K562 treated with DMSO at 1 percent for 12 hours (cell line): ENCODE data around the gene VSTM2B. TPM values are rescaled to one million over a fixed set of nuclear protein-coding genes. Genes with fewer than 3 reads are reported as not detected.

Experiments used
- total RNA-seq: library from RNA; unstranded; fragments of 300-600 nt; gene quantifications from 2 replicates; pipeline ENCODE4 v1.2.3, GENCODE V29; 2022; ENCODE audit not compliant: insufficient read depth

The VSTM2B gene
- total RNA-seq: not detected in 2 replicates

GRCh38 chr19:29525901-29526729 is at the start of gene VSTM2B:
TSS of gene VSTM2B (plus strand) at chr19:29525994. CDS start at chr19:29526584, 590 bp downstream.

GRCh38 chr19:29605653-29606419 is 80.0 kb downstream of the VSTM2B start, which contains the start of gene POP4:
TSS of gene POP4 (plus strand) at chr19:29606283. CDS start at chr19:29606319, 36 bp downstream.

Other genes with a start within 250 kb of the VSTM2B start
- 81.7 and 94.5 TPM in 2 replicates for gene POP4, start 80.3 kb downstream of the VSTM2B start, total RNA-seq
- 43.1 and 57.9 TPM in 2 replicates for gene PLEKHF1, start 139.5 kb downstream of the VSTM2B start, total RNA-seq
- gene C19orf12, start 189.3 kb downstream of the VSTM2B start, total RNA-seq: 13.5 and 24.9 TPM in 2 replicates